DOHH2 (cell line): ENCODE data around the gene DNER.

Experiments used
- H3F3A ChIP-seq: fragments of 200-600 bp; sonication (generic), shearing (Covaris generic); 2 replicates; pipeline ENCODE4 v1.6.0; 2016; ENCODE audit warnings: antibody characterized with exemption, mild to moderate bottlenecking; ENCODE audit not compliant: control insufficient read depth, insufficient read depth
- H3K27ac ChIP-seq: fragments of 200-600 bp; sonication (generic); 2 replicates; pipeline ENCODE4 v1.5.1; 2014; ENCODE audit warnings: low read depth, mild to moderate bottlenecking, low read length, moderate library complexity
- H3K27me3 ChIP-seq: fragments of 200-600 bp; sonication (generic); 2 replicates; pipeline ENCODE4 v1.6.1; 2014; ENCODE audit warnings: mild to moderate bottlenecking, low read length, mixed read lengths; ENCODE audit not compliant: control insufficient read depth
- H3K36me3 ChIP-seq: fragments of 200-600 bp; sonication (generic); 2 replicates; pipeline ENCODE4 v1.6.1; 2014; ENCODE audit warnings: mild to moderate bottlenecking, low read length, moderate library complexity, mixed read lengths; ENCODE audit not compliant: control insufficient read depth
- H3K4me1 ChIP-seq: fragments of 200-600 bp; sonication (generic); 2 replicates; pipeline ENCODE4 v1.6.1; 2014; ENCODE audit warnings: mild to moderate bottlenecking, low read length, mixed read lengths; ENCODE audit not compliant: control insufficient read depth
- H3K4me2 ChIP-seq: fragments of 200-600 bp; sonication (generic); 2 replicates; pipeline ENCODE4 v1.6.0; 2014; ENCODE audit warnings: mild to moderate bottlenecking, low read length, moderate library complexity
- H3K4me3 ChIP-seq: fragments of 200-600 bp; sonication (generic); 2 replicates; pipeline ENCODE4 v1.5.1; 2014; ENCODE audit warnings: mild to moderate bottlenecking, low read length, mixed read lengths
- H3K79me2 ChIP-seq: fragments of 200-600 bp; sonication (generic); 2 replicates; pipeline ENCODE4 v1.6.1; 2014; ENCODE audit warnings: mild to moderate bottlenecking, low read length, mixed read lengths; ENCODE audit not compliant: control insufficient read depth
- H3K9me2 ChIP-seq: fragments of 200-600 bp; sonication (generic); replicated peaks from 2 replicates; pipeline ENCODE4 v1.6.1; 2014; ENCODE audit warnings: mild to moderate bottlenecking, low read length, mixed read lengths; ENCODE audit not compliant: control insufficient read depth
- H3K9me3 ChIP-seq: fragments of 200-600 bp; sonication (generic); 2 replicates; pipeline ENCODE4 v1.6.1; 2014; ENCODE audit warnings: antibody characterized with exemption, low read length, mixed read lengths; ENCODE audit not compliant: control insufficient read depth, insufficient read depth
- H4K20me1 ChIP-seq: fragments of 200-600 bp; sonication (generic); 2 replicates; pipeline ENCODE4 v1.6.0; 2014; ENCODE audit warnings: low read depth, mild to moderate bottlenecking, antibody characterized with exemption, low read length, moderate library complexity; ENCODE audit not compliant: control insufficient read depth, insufficient read depth
- EZH2phosphoT487 ChIP-seq: fragments of 200-600 bp; sonication (generic); IDR thresholded peaks from 2 replicates; pipeline ENCODE4 v1.6.1; 2017; ENCODE audit warnings: borderline replicate concordance, mild to moderate bottlenecking, antibody characterized with exemption, low read length, moderate library complexity, mixed read lengths
- TF ChIP-seq, protein P1 (sequence below): fragments of 200-600 bp; sonication (generic); IDR thresholded peaks from one replicate; pipeline ENCODE4 v1.5.1; 2014; ENCODE audit warnings: antibody characterized with exemption, mild to moderate bottlenecking, low read depth, low read length; ENCODE audit not compliant: poor library complexity, severe bottlenecking

DNER gene

DNA sequence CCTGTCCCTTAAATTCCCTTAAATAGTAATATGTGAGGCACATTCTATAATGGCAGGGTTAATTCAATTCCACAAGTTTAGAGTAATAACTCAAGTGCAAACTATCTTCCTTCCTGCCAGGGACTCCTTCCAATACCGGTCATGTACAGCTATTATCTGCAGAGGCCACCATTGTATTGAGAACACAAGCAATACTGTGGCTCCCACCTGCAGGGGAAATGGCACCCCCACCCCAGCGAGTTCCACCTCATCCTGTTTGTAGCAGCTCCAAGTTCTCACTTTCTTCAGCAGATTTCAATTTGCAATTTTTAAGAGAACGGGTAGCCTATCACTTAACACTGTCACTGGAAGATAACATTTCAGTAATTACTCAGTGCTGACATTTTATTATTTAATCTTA lies 271.2 kb downstream of the DNER start:
- Histone ChIP-seq H3K36me3 (no peaks in the 10 kb centered on the region), H3K4me3 (no peak overlapping the region), H3K27ac (no peak overlapping the region), H3K27me3 (peaks cover 13% of the 10 kb centered on the region; the same call in 1 of the 2 replicates), H3K9me2 (no peaks in the 10 kb centered on the region), H3K4me2 (no peak overlapping the region), H3F3A (no peaks in the 10 kb centered on the region), H4K20me1 (no peaks in the 10 kb centered on the region), H3K79me2 (no peaks in the 10 kb centered on the region), H3K9me3 (no peaks in the 10 kb centered on the region), H3K4me1 (no peaks in the 10 kb centered on the region)
- TF ChIP-seq EZH2phosphoT487, result no peak
- TF ChIP-seq, protein P1, sequence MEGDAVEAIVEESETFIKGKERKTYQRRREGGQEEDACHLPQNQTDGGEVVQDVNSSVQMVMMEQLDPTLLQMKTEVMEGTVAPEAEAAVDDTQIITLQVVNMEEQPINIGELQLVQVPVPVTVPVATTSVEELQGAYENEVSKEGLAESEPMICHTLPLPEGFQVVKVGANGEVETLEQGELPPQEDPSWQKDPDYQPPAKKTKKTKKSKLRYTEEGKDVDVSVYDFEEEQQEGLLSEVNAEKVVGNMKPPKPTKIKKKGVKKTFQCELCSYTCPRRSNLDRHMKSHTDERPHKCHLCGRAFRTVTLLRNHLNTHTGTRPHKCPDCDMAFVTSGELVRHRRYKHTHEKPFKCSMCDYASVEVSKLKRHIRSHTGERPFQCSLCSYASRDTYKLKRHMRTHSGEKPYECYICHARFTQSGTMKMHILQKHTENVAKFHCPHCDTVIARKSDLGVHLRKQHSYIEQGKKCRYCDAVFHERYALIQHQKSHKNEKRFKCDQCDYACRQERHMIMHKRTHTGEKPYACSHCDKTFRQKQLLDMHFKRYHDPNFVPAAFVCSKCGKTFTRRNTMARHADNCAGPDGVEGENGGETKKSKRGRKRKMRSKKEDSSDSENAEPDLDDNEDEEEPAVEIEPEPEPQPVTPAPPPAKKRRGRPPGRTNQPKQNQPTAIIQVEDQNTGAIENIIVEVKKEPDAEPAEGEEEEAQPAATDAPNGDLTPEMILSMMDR, result no peak

DNA sequence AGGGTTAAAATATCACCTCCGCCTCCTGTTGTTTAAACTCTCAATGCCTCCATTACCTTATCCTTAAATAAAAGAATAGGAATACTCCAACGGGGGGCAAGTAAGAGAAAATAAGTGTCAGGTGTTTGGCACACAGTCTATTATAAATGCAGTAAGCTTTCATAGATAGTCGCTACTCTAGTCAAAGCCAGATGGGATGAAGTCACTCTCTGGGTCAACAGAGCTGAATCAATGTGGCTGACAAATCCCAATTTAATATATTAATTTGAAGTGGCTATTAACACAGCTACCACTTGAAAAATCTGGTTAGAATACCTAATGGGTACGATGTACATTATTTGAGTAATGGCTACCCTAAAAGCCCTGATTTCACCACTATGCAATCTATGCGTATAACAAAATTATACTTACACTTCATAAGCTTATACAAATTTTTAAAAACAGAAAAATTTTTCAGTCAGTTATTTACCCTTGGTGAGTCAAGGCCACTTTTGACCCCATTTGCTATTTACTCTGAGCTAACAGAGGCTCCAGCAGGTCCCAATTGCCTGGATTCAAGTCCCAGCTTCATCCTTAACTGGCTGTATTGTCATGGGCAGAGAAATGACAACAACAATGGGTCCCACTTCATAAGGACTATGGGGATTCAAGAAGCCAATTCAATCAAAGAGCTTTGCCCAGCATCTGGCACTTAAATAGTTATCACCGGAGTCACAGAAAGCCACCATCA lies 275.8 kb downstream of the DNER start:
- peaks cover 4% of the 10 kb centered on the region; the same call in 1 of the 2 replicates for H3K4me1 ChIP-seq
- no peak overlapping the region for H3K27ac ChIP-seq
- peaks cover 13% of the 10 kb centered on the region; the same call in 1 of the 2 replicates for H3K27me3 ChIP-seq
- no peaks in the 10 kb centered on the region for H3K9me2 ChIP-seq
- H3F3A ChIP-seq, result no peaks in the 10 kb centered on the region
- H3K79me2 ChIP-seq, result no peaks in the 10 kb centered on the region
- no peak overlapping the region for H3K4me2 ChIP-seq
- TF ChIP-seq, protein P1, result no peak
- no peak for TF ChIP-seq EZH2phosphoT487
- H3K9me3 ChIP-seq, result no peaks in the 10 kb centered on the region
- H3K4me3 ChIP-seq, result no peak overlapping the region
- no peaks in the 10 kb centered on the region for H3K36me3 ChIP-seq
- no peaks in the 10 kb centered on the region for H4K20me1 ChIP-seq

DNA sequence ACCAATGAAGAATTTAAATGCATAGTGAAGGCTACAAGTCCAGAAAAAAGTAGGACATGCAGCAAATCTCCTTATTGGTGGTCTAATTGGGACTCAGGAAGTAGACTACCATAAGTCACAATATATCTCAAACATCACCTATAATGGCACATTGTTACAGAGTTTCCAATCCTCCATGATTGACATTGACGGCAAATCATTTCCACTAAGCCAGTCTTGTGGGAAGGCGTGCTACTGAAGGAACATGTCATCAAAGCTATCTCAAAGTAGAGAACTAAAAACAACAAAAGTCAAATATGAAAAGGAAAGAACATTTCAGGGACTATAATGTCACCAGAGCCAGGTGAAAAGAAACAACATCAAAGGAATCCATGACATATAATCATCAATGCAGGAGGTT lies 276.9 kb downstream of the DNER start:
- Histone ChIP-seq H3F3A (no peaks in the 10 kb centered on the region), H3K9me2 (no peaks in the 10 kb centered on the region), H3K4me3 (no peak overlapping the region), H3K36me3 (no peaks in the 10 kb centered on the region), H3K9me3 (no peaks in the 10 kb centered on the region), H3K27me3 (peaks cover 13% of the 10 kb centered on the region), H3K4me1 (peaks cover 4% of the 10 kb centered on the region; the same call in 1 of the 2 replicates), H4K20me1 (no peaks in the 10 kb centered on the region), H3K79me2 (no peaks in the 10 kb centered on the region), H3K4me2 (no peak overlapping the region), H3K27ac (no peak overlapping the region)
- TF ChIP-seq, protein P1, result no peak
- TF ChIP-seq EZH2phosphoT487, result no peak
